ENCODE data around the gene CRYBA4. TPM values are rescaled to one million over a fixed set of nuclear protein-coding genes. Genes with fewer than 3 reads are reported as not detected.

CRYBA4 gene
- total and polyA plus RNA-seq, 2 experiments from 2014 or later: 1.5 TPM; not detected in 1

- Mint-ChIP-seq H3K36me3 (ENCODE audit: low read depth) (peaks cover 60% of the 10 kb centered on the region), H3K4me1 (peaks cover 43% of the 10 kb centered on the region), H3K27me3 (ENCODE audit: insufficient read depth, low read depth, poor library complexity) (peaks cover 10% of the 10 kb centered on the region), H3K27ac (no peak overlapping the region), H3K9me3 (no peaks in the 10 kb centered on the region), H3K4me3 (no peak overlapping the region)
- Histone ChIP-seq H3K36me3 (ENCODE audit: insufficient read depth) (0 out of 2 replicates have a peak, but pooled peaks cover 16% of the 10 kb centered on the region), H3F3A (replicated peaks; ENCODE audit: low read depth) (peaks cover 12% of the 10 kb centered on the region), H3K4me3 (no peak overlapping the region), H3K4me1 (ENCODE audit: insufficient read depth) (peaks cover 26% of the 10 kb centered on the region), H3K79me2 (replicated peaks; ENCODE audit: insufficient read depth) (peaks cover 43% of the 10 kb centered on the region), H4K20me1 (replicated peaks; ENCODE audit: insufficient read depth) (peaks cover 7% of the 10 kb centered on the region), H3K4me2 (no peak overlapping the region), H3K9me2 (ENCODE audit: insufficient read depth) (no peaks in the 10 kb centered on the region), H3K27ac (ENCODE audit: low read depth) (no peak overlapping the region), H2AFZ (no peak overlapping the region), H3K27me3 (ENCODE audit: insufficient read depth) (no peaks in the 10 kb centered on the region)
- DNase-seq (ENCODE audit: low spot score) (no peak), ATAC-seq (no peak)
- TF ChIP-seq POLR2AphosphoS5 (IDR thresholded peaks at IDR 0.05; ENCODE audit: low read depth): no peak
- no peak for TF ChIP-seq ZNF114 (CRISPR knock-in tag; IDR thresholded peaks at IDR 0.05)
- TF ChIP-seq STAT1 (IDR thresholded peaks at IDR 0.05; ENCODE audit: unreplicated experiment): no peak
- no peak for TF ChIP-seq REST (IDR thresholded peaks at IDR 0.05; ENCODE audit: unreplicated experiment)
- no peak for TF ChIP-seq EZH2 (IDR thresholded peaks at IDR 0.05; ENCODE audit: low read depth, unreplicated experiment)
- TF ChIP-seq ZNF331 (CRISPR knock-in tag; IDR thresholded peaks at IDR 0.05; ENCODE audit: low read depth): no peak
- no peak for TF ChIP-seq CREB1 (CRISPR knock-in tag; IDR thresholded peaks at IDR 0.05; ENCODE audit: low read depth)
- TF ChIP-seq EZH2phosphoT487 (IDR thresholded peaks at IDR 0.05; ENCODE audit: unreplicated experiment): no peak
- TF ChIP-seq ETS1 (IDR thresholded peaks at IDR 0.05): no peak
- no peak for TF ChIP-seq CTCF (conservative IDR thresholded peaks at IDR 0.05; ENCODE audit: low read depth in 2 of 2)
- no peak for TF ChIP-seq NANOG (IDR thresholded peaks at IDR 0.05; ENCODE audit: borderline replicate concordance)
- no peak for TF ChIP-seq JUNB (IDR thresholded peaks at IDR 0.05; ENCODE audit: unreplicated experiment)
- no peak for TF ChIP-seq ZNF462 (CRISPR knock-in tag; IDR thresholded peaks at IDR 0.05)
Observed at GRCh38 chr22:26663374-26663923, 41.7 kb downstream of the CRYBA4 start.

All from GM23338 (cell line).